Ishikawa (cell line): ENCODE results near the gene KMT2D.

Source experiments
- CEBPB ChIP-seq: IDR thresholded peaks from 2 replicates; pipeline ENCODE4 v1.6.1; 2012
- CREB1 ChIP-seq: IDR thresholded peaks from 2 replicates; pipeline ENCODE4 v1.6.1; 2012; ENCODE audit warnings: low read depth
- EGR1 ChIP-seq: IDR thresholded peaks from 2 replicates; pipeline ENCODE4 v1.6.1; 2012
- EP300 ChIP-seq: IDR thresholded peaks from 2 replicates; pipeline ENCODE4 v1.6.1; 2012; ENCODE audit warnings: borderline replicate concordance
- FOXM1 ChIP-seq: IDR thresholded peaks from 2 replicates; pipeline ENCODE4 v1.6.1; 2012; ENCODE audit warnings: low read depth, borderline replicate concordance
- MAX ChIP-seq: IDR thresholded peaks from 2 replicates; pipeline ENCODE4 v1.6.1; 2012
- NFIC ChIP-seq: IDR thresholded peaks from 2 replicates; pipeline ENCODE4 v1.6.1; 2012
- RAD21 ChIP-seq: IDR thresholded peaks from 2 replicates; pipeline ENCODE4 v1.6.1; 2012; ENCODE audit warnings: low read depth
- REST ChIP-seq: IDR thresholded peaks from 2 replicates; pipeline ENCODE4 v1.6.1; 2012; ENCODE audit warnings: low read depth, mild to moderate bottlenecking
- TAF1 ChIP-seq: IDR thresholded peaks from 2 replicates; pipeline ENCODE4 v1.6.1; 2012; ENCODE audit warnings: low read depth, mild to moderate bottlenecking
- TCF12 ChIP-seq: IDR thresholded peaks from 2 replicates; pipeline ENCODE4 v1.6.1; 2012; ENCODE audit warnings: low read depth
- TEAD4 ChIP-seq: IDR thresholded peaks from 2 replicates; pipeline ENCODE4 v1.6.1; 2012
- USF1 ChIP-seq: IDR thresholded peaks from 2 replicates; pipeline ENCODE4 v1.6.1; 2012
- YY1 ChIP-seq: IDR thresholded peaks from 2 replicates; pipeline ENCODE4 v1.6.1; 2012; ENCODE audit warnings: low read depth
- ZBTB7A ChIP-seq: IDR thresholded peaks from 2 replicates; pipeline ENCODE4 v1.6.1; 2012; ENCODE audit warnings: low read depth

Gene KMT2D

GRCh38 chr12:49055092-49055491 is 5.5 kb downstream of the KMT2D start:
- no peak for TF ChIP-seq MAX
- TF ChIP-seq CREB1, result no peak
- no peak for TF ChIP-seq REST
- no peak for TF ChIP-seq USF1

- TF ChIP-seq RAD21 (no peak), EGR1 (no peak), CEBPB (no peak), TCF12 (no peak), ZBTB7A (no peak), FOXM1 (no peak), REST (no peak), EP300 (no peak), MAX (no peak), NFIC (no peak), TEAD4 (no peak), CREB1 (no peak), YY1 (no peak), TAF1 (no peak), USF1 (no peak)
Measured at GRCh38 chr12:49054524-49054923, 6.1 kb downstream of the KMT2D start.

GRCh38 chr12:49054096-49054495 is 6.5 kb downstream of the KMT2D start:
- TF ChIP-seq MAX, result no peak
- no peak for TF ChIP-seq REST
- TF ChIP-seq YY1, result no peak
- TF ChIP-seq NFIC, result no peak
- TF ChIP-seq CREB1, result no peak
- TF ChIP-seq CEBPB, result no peak
- TF ChIP-seq TAF1, result no peak
- TF ChIP-seq TEAD4, result no peak
- TF ChIP-seq TCF12, result no peak
- TF ChIP-seq USF1, result no peak

GRCh38 chr12:49052451-49053208 is 8.0 kb downstream of the KMT2D start:
- TF ChIP-seq ZBTB7A (no peak), REST (no peak), TAF1 (no peak), RAD21 (no peak), CEBPB (no peak), EGR1 (no peak), EP300 (no peak), YY1 (no peak), NFIC (no peak), USF1 (no peak), FOXM1 (no peak)
